T-helper 1 cell treated with Interleukin-12 subunit alpha and Interleukin-12 subunit beta and Interleukin-4 antibody, amounts not matched to agents 30 μg/mL and 1 μg/mL, for 36 hours (primary cell): Measurements from ENCODE around the gene SLC44A1.
A peak's percentile ranks its signal among the peaks of the same experiment; 100 is the strongest.

Experiments
- H3K27ac Mint-ChIP-seq: one replicate; pipeline ENCODE4 v1.8.0; 2021; ENCODE audit warnings: mild to moderate bottlenecking, mixed read lengths
- H3K27me3 Mint-ChIP-seq: one replicate; pipeline ENCODE4 v1.8.0; 2021; ENCODE audit warnings: low read depth, mixed read lengths
- H3K36me3 Mint-ChIP-seq: one replicate; pipeline ENCODE4 v1.8.0; 2021; ENCODE audit warnings: low read depth, mixed read lengths
- H3K4me1 Mint-ChIP-seq: one replicate; pipeline ENCODE4 v1.8.0; 2021; ENCODE audit warnings: low read depth, mixed read lengths
- H3K4me3 Mint-ChIP-seq: one replicate; pipeline ENCODE4 v1.8.0; 2021; ENCODE audit warnings: mild to moderate bottlenecking, moderate library complexity, mixed read lengths
- H3K9me3 Mint-ChIP-seq: one replicate; pipeline ENCODE4 v1.8.0; 2021; ENCODE audit warnings: mixed read lengths

Gene SLC44A1

DNA sequence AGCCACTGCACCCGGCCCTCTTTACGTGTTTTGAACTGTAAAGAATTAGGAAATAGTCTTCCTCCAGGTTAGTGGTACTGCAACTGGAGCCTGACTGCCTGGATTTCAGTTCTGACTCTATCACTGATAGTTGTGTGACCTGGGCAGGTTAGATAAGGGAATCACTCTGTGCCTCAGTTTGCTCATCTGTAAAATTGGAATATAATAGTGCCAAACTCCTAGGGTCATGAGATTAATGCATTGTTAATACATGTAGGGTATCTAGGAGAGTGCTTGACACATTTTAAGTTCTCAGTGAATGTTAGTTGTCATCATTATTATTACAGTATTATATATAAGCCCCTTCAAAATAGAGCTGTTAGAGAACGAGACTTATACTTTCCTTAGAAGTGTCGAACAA, 130.9 kb downstream of the SLC44A1 start:
- Mint-ChIP-seq H3K27ac (no peak overlapping the region), H3K27me3 (no peaks in the 10 kb centered on the region), H3K36me3 (no peaks in the 10 kb centered on the region), H3K4me1 (peaks cover 6% of the 10 kb centered on the region), H3K4me3 (no peak overlapping the region), H3K9me3 (no peaks in the 10 kb centered on the region)

DNA sequence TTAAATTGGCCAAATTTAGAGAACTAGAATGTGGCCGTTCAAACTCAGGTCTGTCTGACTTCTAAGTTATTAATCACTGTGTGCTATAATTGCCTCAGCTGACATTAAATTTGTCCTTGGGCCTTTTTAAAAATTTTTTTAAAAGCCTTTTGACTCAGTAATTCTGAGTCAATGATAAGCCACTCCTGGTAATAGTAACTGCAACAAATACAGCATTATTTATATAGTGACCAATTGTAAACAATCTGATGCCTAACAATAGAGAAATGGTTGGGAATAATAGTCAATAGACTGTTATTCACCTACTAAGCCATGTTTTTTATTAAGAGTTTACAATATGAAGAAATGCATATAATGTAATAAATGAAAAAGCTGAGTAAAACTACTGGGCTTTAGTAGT, 132.4 kb downstream of the SLC44A1 start:
- peaks cover under 1% of the 10 kb centered on the region for H3K4me1 Mint-ChIP-seq
- H3K36me3 Mint-ChIP-seq = peaks cover 2% of the 10 kb centered on the region
- H3K4me3 Mint-ChIP-seq = no peak overlapping the region
- peaks cover 3% of the 10 kb centered on the region for H3K9me3 Mint-ChIP-seq
- no peak overlapping the region for H3K27ac Mint-ChIP-seq
- peaks cover 4% of the 10 kb centered on the region for H3K27me3 Mint-ChIP-seq

DNA sequence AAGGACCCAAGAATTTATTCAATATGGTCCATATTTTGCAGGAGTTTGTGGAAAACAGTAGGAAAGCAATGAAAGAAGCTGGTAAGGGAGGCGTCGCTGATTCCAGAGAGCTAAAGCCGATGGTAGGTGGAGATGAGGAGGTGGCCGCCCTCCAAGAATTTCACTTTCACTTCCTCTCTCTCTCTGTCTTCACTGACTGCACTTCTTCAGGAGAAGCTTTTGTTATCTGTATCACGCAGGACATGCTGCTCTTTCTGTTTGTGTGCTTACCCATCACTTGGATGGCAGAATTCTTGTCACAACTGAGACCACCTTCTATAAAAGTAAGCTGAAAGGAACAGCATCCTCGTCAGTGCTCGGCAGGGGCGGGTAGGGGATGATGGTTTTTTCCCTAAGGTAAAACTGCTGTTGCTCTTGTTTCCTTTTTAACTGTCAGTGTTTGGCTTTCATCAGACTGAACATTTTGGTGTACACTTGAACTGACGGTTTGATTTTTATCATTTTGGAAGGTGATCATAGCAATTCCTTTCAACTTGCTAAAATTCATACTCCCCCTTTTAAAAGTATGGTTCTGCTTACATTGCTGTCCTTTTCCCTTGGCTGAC, 141.0 kb downstream of the SLC44A1 start:
- Mint-ChIP-seq H3K27me3 (peaks cover 27% of the 10 kb centered on the region), H3K4me1 (peaks cover 16% of the 10 kb centered on the region), H3K27ac (peak overlapping the region; percentile 82), H3K4me3 (peak overlapping the region; percentile 93), H3K36me3 (peaks cover 4% of the 10 kb centered on the region), H3K9me3 (peaks cover 3% of the 10 kb centered on the region)

DNA sequence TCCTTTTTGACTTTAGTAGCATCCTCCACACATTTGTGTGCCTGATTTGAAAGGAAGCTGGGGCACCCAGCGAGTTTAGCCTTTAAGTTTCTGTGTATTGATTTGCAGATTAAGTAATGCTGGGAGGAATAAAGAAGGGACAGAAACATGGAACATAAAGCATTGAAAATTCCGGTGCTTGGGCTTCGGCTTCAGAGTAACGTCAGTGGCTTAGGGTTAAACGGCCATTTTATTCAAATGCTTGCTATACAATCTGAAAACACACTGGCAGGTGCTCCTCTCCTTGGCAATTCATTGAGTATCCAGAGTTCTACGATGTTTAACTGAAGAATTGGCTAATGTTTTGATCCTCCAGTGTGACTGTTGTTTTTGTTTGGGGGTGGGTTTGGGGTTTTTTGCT, 145.3 kb downstream of the SLC44A1 start:
- no peaks in the 10 kb centered on the region for H3K9me3 Mint-ChIP-seq
- peaks cover 2% of the 10 kb centered on the region for H3K36me3 Mint-ChIP-seq
- no peak overlapping the region for H3K27ac Mint-ChIP-seq
- peaks cover 15% of the 10 kb centered on the region for H3K4me1 Mint-ChIP-seq
- H3K4me3 Mint-ChIP-seq = no peak overlapping the region
- peaks cover 36% of the 10 kb centered on the region for H3K27me3 Mint-ChIP-seq

DNA sequence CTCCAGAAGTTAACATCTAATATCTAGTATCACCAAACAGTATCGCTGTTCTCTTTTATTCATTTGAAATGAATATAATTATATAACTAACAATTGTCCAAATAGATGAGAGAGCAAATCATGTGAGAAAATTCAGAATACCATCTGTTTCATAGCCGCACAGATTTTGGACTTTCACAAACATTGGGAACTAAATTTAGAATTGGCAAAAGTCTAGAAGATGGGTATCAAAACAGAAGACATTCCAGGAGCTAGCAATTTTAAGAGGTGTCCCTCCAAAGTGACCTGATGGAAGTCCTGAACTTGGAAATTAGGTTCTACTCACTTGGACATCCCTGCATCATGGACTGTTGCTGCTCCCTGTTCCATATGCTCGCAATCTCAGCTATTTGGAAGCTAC, 146.4 kb downstream of the SLC44A1 start:
- Mint-ChIP-seq H3K36me3 (peaks cover 2% of the 10 kb centered on the region), H3K27me3 (peaks cover 41% of the 10 kb centered on the region), H3K9me3 (no peaks in the 10 kb centered on the region), H3K4me1 (peaks cover 4% of the 10 kb centered on the region), H3K27ac (no peak overlapping the region), H3K4me3 (no peak overlapping the region)

DNA sequence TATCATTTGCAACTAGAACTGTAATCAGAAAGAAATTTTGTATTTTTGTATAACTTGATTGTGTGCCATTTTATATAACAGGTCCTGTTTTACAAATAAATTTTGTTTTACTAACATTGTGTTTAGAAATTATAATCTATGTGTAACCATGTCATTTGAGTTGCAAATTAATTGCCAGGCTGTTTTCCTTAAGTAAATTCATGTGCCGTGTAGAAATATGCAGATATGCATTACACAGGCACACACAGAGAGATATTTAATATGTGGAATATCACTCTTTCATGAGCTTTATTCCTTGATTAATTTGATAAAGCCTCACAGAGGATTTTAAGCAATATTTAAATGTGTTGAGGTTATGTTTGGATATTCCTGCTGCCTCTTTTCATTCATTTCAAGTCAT, 146.8 kb downstream of the SLC44A1 start:
- Mint-ChIP-seq H3K9me3 (no peaks in the 10 kb centered on the region), H3K27me3 (peaks cover 44% of the 10 kb centered on the region), H3K4me3 (no peak overlapping the region), H3K36me3 (peaks cover 2% of the 10 kb centered on the region), H3K27ac (no peak overlapping the region), H3K4me1 (peaks cover 2% of the 10 kb centered on the region)

DNA sequence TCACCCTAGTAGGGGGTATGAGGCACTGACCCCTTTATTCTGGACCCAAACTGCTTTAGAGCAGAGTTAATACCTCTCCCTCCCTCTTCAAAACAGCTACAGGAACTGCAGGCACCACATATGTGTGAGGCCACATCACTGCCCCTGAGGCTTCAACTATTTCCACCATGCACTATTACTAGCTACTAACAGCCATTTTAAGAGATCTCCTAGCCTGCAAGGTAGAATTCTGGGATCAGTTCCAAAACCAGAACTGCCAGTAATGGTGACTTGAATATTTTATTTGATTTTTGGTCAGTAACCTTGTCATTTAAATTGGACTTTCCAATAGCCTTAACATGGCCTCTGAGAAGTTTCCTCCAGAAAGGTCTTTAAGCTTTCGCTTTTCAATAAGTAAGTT, 148.1 kb downstream of the SLC44A1 start:
- no peaks in the 10 kb centered on the region for H3K4me1 Mint-ChIP-seq
- H3K36me3 Mint-ChIP-seq = peaks cover 2% of the 10 kb centered on the region
- H3K9me3 Mint-ChIP-seq = no peaks in the 10 kb centered on the region
- no peak overlapping the region for H3K27ac Mint-ChIP-seq
- H3K27me3 Mint-ChIP-seq = peaks cover 47% of the 10 kb centered on the region
- H3K4me3 Mint-ChIP-seq = no peak overlapping the region

DNA sequence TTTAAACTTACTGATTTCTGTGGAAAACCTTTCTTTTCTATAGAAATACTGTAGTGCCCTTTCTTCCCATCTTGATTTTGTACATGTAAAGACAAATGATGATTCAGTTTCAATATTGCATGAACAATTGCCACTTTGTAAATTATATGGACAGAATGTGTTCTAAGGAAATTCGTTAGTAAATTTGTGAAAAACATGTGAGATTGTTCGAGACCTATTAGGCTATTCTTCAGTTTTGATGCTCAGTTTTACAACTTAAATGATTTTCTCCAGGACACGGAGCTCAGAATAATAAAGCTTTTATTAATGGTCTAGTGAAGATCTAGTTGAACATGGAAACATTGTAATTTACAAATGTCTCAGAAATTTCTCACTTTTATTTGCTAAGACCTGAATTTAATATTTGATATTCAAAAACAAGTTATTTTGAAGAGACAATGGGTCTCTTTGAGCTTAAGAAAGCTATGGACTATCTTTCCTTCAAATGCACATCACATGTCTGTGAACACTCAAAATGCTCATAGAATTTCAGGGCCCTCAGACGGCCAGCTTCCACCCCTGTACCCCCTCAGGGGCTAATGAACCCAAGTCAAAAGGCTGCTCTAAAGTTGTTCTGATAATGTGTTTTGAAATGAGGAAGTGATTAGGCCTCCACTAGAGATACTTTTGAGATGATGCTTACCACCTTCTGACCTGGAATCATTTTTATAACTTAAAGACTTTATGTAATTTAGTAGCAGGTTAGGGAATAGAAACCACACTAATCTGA, 149.3 kb downstream of the SLC44A1 start:
- Mint-ChIP-seq H3K4me1 (no peaks in the 10 kb centered on the region), H3K27ac (no peak overlapping the region), H3K27me3 (peaks cover 49% of the 10 kb centered on the region), H3K9me3 (no peaks in the 10 kb centered on the region), H3K36me3 (no peaks in the 10 kb centered on the region), H3K4me3 (no peak overlapping the region)

DNA sequence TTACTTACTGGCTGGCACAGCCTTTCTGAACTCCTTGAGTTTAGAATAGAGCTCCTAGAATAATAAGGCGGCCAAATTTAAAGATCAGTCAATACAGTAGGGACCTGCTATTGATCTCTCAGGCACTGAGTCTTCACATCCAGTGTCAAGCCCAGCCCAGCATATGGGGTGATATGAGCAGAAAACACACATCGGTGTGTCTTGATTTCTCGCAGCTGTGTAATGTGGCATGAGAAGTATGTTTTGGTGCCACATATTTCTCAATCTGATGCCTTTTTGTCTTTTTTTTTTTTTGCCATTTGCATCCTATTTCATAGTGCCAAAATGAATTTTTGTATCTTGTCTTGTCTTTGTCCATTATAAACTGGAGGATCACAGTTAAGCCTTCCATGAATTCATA, 152.0 kb downstream of the SLC44A1 start:
- H3K4me3 Mint-ChIP-seq = no peak overlapping the region
- no peaks in the 10 kb centered on the region for H3K4me1 Mint-ChIP-seq
- no peaks in the 10 kb centered on the region for H3K36me3 Mint-ChIP-seq
- no peak overlapping the region for H3K27ac Mint-ChIP-seq
- H3K9me3 Mint-ChIP-seq = no peaks in the 10 kb centered on the region
- H3K27me3 Mint-ChIP-seq = peaks cover 52% of the 10 kb centered on the region

DNA sequence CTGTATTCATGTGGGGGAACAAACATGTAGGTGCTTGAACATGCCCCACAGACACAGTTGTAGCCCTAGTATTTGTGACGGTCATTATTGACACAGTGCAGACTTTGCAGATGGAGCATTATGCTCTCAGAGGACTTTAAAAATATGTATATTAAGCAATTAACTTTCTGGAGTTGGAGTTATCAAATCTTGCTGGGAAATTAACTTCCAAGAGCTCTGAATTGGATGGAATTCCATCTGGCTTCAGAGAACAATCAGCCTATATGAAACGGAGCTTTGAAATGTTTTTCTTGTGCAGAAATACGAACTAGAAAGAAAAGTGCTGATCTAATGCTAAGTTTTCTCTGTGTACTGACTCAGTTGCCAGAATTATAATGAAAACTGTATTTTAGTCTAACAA, 152.4 kb downstream of the SLC44A1 start:
- no peak overlapping the region for H3K27ac Mint-ChIP-seq
- H3K36me3 Mint-ChIP-seq = no peaks in the 10 kb centered on the region
- H3K4me3 Mint-ChIP-seq = no peak overlapping the region
- H3K9me3 Mint-ChIP-seq = no peaks in the 10 kb centered on the region
- peaks cover 56% of the 10 kb centered on the region for H3K27me3 Mint-ChIP-seq
- no peaks in the 10 kb centered on the region for H3K4me1 Mint-ChIP-seq

DNA sequence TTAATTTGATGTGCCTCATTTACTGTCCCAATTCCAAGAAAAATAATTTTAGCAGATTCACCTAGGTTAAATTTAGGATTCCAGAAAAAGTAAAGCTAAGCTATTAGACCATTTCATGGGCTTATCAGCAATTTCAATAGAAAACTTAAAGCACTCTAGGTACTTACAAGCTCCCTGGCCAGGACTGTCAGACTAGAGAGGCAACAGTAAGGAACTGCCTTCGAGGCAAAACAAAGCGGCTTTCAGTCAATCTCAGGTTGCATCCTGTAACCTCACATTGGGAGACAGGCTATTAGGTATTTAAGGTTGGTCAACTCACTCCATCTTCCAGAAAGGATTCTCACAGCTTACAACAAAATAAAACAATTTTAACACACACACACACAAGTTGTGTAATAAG, 154.7 kb downstream of the SLC44A1 start:
- Mint-ChIP-seq H3K9me3 (no peaks in the 10 kb centered on the region), H3K4me3 (no peak overlapping the region), H3K27me3 (peaks cover 68% of the 10 kb centered on the region), H3K4me1 (peaks cover 6% of the 10 kb centered on the region), H3K36me3 (no peaks in the 10 kb centered on the region), H3K27ac (no peak overlapping the region)

DNA sequence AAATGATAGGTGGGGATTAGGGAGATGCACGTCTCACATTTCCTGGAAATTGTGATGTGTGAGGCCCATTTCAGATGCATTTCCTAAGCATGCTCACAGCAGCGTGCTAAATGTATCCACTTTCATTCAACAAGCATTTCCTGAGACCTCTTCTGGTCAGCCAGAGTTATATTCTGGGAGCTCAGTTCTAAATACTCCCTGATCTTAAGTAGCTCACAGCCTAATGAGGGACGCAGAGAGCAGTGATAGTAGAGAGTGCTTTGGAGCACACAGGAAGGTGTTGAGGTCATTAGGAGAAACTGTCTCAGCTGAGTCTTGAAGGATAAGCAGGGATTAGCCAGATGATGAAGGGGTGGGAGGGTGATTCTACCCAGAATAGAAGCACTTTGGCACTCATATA, 157.2 kb downstream of the SLC44A1 start:
- H3K36me3 Mint-ChIP-seq = peaks cover 4% of the 10 kb centered on the region
- H3K27ac Mint-ChIP-seq = no peak overlapping the region
- H3K27me3 Mint-ChIP-seq = peaks cover 74% of the 10 kb centered on the region
- H3K4me1 Mint-ChIP-seq = peaks cover 23% of the 10 kb centered on the region
- H3K9me3 Mint-ChIP-seq = no peaks in the 10 kb centered on the region
- no peak overlapping the region for H3K4me3 Mint-ChIP-seq

DNA sequence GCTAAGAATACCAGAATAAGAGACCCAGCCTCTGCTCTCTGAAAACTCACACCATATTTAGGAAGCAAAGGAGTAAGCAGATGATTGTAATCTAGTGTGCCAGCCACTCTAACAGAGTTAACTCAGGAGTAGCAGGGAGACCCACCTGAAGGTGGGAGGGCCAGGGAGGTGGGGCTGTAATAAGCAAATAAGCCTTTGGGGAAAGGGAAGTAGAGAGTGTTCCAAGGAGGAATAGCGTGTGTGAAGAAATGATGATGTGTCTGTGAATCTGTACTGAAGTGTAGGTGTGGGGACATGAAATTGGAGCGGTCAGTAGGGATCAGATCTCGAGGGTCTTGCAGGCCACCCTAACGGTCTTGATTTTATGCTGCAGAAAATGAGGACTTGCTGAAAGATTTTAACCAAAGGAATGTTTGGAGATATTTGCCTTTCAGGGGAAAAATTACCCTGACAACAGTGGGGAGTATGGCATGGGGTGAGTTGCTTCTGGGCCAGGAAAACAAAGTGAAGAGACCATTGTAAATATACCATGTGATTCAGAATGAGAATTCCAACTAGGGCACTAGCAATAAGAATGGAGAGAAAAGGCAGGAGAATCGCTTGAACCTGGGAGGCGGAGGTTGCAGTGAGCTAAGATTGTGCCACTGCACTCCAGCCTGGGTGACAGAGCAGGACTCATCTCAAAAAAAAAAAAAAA, 159.2 kb downstream of the SLC44A1 start:
- Mint-ChIP-seq H3K27me3 (peaks cover 72% of the 10 kb centered on the region), H3K4me1 (peaks cover 26% of the 10 kb centered on the region), H3K27ac (no peak overlapping the region), H3K4me3 (no peak overlapping the region), H3K36me3 (peaks cover 4% of the 10 kb centered on the region), H3K9me3 (no peaks in the 10 kb centered on the region)

DNA sequence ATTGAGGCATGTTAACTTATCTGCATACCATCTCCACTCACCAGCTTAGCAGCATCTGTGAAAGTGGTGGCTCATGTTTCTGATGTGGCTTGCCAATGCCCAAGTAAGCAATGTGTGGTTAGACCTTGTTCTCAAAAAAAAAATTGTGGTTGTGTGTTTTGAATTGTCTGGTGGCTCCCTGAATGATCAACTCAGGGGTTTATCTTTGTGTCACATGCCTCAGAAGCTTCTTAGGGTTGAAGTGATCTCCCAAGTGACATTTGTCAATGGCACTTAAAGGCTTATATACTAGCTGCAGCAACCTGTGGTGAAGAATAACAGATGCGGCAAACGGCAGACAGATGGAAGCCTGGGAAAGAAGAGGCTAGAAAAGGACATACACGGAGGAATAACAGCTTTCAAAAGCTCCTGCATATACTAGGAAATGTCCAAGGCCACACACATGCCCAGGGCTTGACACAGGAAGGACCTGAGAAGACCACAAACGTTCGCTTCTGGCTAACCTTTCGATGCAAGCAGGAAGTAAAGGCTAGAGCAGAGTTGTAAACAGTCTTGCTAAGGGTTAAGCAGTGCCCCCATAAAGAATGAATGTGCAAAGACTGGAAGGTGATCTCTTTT, 161.2 kb downstream of the SLC44A1 start:
- Mint-ChIP-seq H3K4me3 (peak overlapping the region; percentile 52), H3K27me3 (peaks cover 79% of the 10 kb centered on the region), H3K36me3 (peaks cover 4% of the 10 kb centered on the region), H3K27ac (peak overlapping the region; percentile 75), H3K9me3 (no peaks in the 10 kb centered on the region), H3K4me1 (peaks cover 26% of the 10 kb centered on the region)

DNA sequence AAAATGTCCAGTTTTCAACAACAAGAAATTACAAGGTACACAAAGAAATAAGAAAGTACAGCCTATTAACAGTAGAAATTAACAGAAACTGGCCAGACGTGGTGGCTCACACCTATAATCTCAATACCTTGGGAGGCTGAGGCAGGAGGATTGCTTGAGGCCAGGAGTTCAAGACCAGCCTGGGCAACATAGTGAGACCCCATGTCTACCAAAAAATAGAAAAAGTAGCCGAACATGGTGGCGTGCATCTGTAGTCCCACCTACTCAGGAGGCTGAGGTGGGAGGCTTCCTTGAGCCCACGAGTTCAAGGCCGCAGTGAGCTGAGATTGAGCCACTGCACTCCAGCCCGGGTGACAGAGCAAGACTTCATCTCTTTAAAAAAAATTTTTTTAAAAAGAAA, 161.9 kb downstream of the SLC44A1 start:
- Mint-ChIP-seq H3K27me3 (peaks cover 81% of the 10 kb centered on the region), H3K36me3 (peaks cover 4% of the 10 kb centered on the region), H3K27ac (no peak overlapping the region), H3K4me1 (peaks cover 26% of the 10 kb centered on the region), H3K9me3 (no peaks in the 10 kb centered on the region), H3K4me3 (no peak overlapping the region)
